ENCODE data around the gene POLR2L. TPM values are rescaled to one million over a fixed set of nuclear protein-coding genes. Genes with fewer than 3 reads are reported as not detected.

The POLR2L gene
- total RNA-seq, 1 donor from 2014 or later, result 106 TPM

DNA sequence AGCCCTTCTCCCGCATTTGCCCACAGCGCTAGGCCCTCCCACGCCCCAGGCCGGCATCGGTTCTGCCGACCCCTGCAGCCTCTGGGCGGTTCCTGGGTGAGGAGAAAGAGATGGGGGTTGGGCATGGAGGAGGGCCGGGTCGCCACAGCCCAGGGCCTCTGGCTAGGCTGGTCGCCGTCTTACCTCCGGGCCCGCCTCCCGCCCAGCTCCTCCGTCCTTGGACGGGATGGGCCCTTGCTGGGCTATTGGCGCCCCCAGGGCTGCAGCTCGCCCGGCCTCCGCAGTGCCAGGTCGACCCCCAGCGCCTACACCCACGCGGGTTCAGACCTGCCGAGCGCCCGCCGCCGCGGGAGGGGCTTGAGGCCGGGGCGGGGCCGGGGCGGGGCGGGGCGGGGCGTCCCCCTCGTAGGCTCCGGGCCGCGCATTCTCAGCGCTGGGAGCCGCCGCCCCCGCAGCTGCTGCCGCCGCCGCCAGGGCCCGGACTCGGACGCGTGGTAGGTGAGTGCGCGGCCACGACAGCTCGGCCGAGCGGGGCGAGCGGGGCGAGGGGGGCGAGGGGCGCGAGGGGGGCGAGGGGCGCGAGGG is 9.7 kb downstream of the POLR2L start, which contains the start of gene CD151:
Gene CD151 (plus strand): TSS at position 424 of the 585 bp plus-strand sequence. CDS start 3,118 bp downstream, outside the sequence.
- DNase-seq (ENCODE audit: extremely low spot score, unreplicated experiment), result no peak
- Mint-ChIP-seq H3K4me3 (peak within 1 kb of the TSS; percentile 84), H3K4me1 (ENCODE audit: unreplicated experiment) (peaks cover 8% of the 10 kb centered on the region), H3K27ac (peak within 1 kb of the TSS; percentile 89), H3K27me3 (peaks cover 38% of the 10 kb centered on the region), H3K36me3 (no peaks in the 10 kb centered on the region), H3K9me3 (no peaks in the 10 kb centered on the region)
- TF ChIP-seq, protein P1, sequence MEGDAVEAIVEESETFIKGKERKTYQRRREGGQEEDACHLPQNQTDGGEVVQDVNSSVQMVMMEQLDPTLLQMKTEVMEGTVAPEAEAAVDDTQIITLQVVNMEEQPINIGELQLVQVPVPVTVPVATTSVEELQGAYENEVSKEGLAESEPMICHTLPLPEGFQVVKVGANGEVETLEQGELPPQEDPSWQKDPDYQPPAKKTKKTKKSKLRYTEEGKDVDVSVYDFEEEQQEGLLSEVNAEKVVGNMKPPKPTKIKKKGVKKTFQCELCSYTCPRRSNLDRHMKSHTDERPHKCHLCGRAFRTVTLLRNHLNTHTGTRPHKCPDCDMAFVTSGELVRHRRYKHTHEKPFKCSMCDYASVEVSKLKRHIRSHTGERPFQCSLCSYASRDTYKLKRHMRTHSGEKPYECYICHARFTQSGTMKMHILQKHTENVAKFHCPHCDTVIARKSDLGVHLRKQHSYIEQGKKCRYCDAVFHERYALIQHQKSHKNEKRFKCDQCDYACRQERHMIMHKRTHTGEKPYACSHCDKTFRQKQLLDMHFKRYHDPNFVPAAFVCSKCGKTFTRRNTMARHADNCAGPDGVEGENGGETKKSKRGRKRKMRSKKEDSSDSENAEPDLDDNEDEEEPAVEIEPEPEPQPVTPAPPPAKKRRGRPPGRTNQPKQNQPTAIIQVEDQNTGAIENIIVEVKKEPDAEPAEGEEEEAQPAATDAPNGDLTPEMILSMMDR (conservative IDR thresholded peaks at IDR 0.05), result peak; percentile 47

DNA sequence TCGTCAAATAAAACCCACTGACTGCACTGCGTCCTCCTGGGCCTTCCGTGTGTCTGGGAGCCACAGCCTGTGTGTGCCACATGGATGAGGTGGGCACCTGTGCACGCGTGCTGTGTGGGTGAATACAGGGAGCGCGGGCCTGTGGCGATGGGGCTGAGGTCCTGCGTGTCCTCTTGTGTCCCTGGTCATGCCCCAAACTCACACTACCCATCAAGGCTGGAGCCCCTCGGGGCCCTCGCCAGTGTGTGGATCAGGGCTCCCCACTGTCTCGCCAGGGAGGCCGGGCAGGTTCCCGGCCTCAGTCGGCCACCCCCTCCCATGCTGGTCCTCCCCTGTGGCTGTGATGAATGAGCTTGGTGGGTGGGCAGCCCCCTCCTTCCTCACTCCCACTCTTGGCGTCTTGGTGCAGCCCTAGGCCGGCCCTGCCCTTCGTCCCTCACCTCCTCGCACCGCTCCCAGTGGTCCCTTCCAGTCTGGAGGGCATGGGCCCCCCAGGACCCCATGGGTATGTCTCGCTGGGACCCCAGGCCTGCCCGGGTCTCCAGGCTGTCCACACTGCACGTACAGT is 10.3 kb downstream of the POLR2L start:
- Mint-ChIP-seq H3K27ac (no peak overlapping the region), H3K27me3 (peaks cover 40% of the 10 kb centered on the region), H3K4me1 (ENCODE audit: unreplicated experiment) (peaks cover 10% of the 10 kb centered on the region), H3K4me3 (peak overlapping the region; percentile 67), H3K9me3 (no peaks in the 10 kb centered on the region), H3K36me3 (no peaks in the 10 kb centered on the region)
- TF ChIP-seq, protein P1 (conservative IDR thresholded peaks at IDR 0.05), result no peak
- no peak for DNase-seq (ENCODE audit: extremely low spot score, unreplicated experiment)

DNA sequence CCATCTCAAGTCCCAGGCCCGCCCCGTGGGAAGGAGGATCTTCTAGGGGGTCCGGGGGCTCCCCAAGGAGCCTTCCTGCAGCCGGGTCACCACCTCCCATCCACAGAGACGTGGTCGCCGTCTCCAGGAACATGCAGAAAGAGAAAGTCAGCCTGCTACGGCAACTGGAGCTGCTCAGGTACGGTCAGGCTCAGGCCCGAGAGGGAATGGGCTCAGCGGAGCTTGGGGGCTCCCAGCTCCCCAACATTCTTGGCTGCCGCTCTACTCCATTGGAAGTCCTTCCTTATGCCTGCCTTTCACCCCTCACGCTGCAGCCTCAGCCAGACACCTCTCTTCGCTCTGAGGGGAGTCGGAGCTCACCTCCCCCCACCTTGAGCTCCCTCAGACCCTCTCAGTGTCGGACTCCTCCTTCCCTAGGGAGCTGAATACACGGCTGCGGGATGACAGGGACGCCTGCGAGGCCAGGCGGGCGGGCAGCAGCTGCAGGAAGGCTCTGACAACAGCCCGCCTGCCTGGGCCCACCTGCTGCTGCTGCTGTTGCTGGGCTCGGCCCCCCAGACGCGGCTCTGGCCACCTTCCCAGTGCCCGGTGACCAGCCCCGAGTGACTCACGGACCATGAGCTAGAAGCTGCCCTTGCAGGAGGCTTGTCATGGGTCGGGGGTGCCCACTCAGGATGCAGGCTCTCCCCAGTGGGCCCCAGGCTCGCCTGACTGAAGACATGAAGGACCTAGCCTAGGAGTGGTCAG is 11.0 kb downstream of the POLR2L start:
- Mint-ChIP-seq H3K4me3 (peak overlapping the region; percentile 67), H3K9me3 (no peaks in the 10 kb centered on the region), H3K36me3 (no peaks in the 10 kb centered on the region), H3K4me1 (ENCODE audit: unreplicated experiment) (peaks cover 10% of the 10 kb centered on the region), H3K27ac (no peak overlapping the region), H3K27me3 (peaks cover 45% of the 10 kb centered on the region)
- DNase-seq (ENCODE audit: extremely low spot score, unreplicated experiment), result no peak
- TF ChIP-seq, protein P1 (conservative IDR thresholded peaks at IDR 0.05), result no peak

DNA sequence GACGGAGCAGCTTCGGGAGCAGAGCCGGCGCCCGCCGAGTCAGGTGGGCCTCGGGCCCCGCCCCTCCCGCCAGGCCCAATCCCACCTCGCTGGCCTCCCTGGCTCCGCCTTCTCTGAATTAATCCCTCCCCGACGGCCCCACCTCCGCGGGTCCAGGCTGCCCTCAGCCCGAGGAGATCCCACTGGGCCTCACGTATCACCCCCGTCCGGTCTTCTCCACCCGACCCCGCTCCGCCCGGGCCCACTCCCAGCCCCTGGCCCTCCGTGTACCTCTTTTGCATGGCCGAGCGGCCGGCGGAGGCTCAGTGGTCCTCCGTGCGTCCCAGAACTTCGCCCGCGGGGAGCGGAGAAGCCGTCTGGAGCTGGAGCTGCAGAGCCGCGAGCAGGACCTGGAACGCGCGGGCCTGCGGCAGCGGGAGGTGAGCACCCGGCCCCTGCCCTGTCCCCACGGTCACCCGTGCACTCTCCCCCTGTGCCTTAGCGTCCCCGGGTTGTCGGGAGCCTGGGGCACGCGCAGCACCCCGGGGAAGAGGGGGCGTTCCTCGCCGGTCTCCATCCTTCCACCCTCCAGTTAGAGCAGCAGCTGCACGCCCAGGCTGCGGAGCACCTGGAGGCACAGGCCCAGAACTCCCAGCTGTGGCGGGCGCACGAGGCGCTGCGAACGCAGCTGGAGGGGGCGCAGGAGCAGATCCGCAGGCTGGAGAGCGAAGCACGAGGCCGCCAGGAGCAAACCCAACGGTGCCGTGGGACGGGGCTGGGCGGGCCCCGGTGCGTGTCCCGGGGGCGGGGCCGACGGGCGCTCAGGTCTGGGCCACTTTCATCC is 11.8 kb downstream of the POLR2L start:
- Mint-ChIP-seq H3K27me3 (peaks cover 45% of the 10 kb centered on the region), H3K4me3 (peak overlapping the region; percentile 67), H3K4me1 (ENCODE audit: unreplicated experiment) (peaks cover 10% of the 10 kb centered on the region), H3K27ac (no peak overlapping the region), H3K36me3 (no peaks in the 10 kb centered on the region), H3K9me3 (no peaks in the 10 kb centered on the region)
- TF ChIP-seq, protein P1 (conservative IDR thresholded peaks at IDR 0.05), result no peak
- DNase-seq (ENCODE audit: extremely low spot score, unreplicated experiment), result no peak

DNA sequence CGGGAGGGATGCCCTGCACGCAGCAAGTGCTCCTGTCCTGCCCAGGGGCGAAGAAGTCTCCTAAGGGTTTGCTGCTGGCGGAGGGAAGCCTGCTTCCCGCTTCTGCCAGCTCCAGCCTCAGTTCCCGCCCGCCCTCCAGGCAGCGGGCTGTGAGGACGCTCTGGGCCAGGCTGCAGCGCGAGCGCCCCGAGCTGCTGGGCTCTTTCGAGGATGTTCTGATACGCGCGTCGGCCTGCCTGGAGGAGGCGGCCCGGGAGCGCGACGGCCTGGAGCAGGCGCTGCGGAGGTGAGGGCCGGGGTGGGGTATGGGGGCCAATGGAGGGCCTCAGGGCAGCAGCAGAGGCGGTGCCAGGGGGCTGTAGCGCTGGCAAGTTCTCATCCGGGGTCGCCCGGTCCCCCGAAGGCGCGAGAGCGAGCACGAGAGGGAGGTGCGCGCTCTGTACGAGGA is 12.5 kb downstream of the POLR2L start:
- no peaks in the 10 kb centered on the region for H3K9me3 Mint-ChIP-seq
- peak overlapping the region; percentile 67 for H3K4me3 Mint-ChIP-seq

More for the DNA sequence above, 12.5 kb downstream of the POLR2L start:
- peaks cover 45% of the 10 kb centered on the region for H3K27me3 Mint-ChIP-seq
- TF ChIP-seq, protein P1 (conservative IDR thresholded peaks at IDR 0.05), result no peak
- H3K27ac Mint-ChIP-seq, result no peak overlapping the region
- peaks cover 10% of the 10 kb centered on the region for H3K4me1 Mint-ChIP-seq (ENCODE audit: unreplicated experiment)
- DNase-seq (ENCODE audit: extremely low spot score, unreplicated experiment), result no peak
- H3K36me3 Mint-ChIP-seq, result no peaks in the 10 kb centered on the region

Data from type B pancreatic cell (in vitro differentiated cells).